Central memory CD8-positive, alpha-beta T cell (primary cell): ENCODE measurements around the gene VPS33B.

ENCODE experiments used
- ATAC-seq: fragments of 150-1000 bp; cut with Tn5 transposase; replicated peaks from 2 replicates; pipeline ENCODE4 v1.10.0; 2022; ENCODE audit warnings: mild to moderate bottlenecking, moderate FRiP score, moderate number of reproducible peaks; ENCODE audit not compliant: poor library complexity, severe bottlenecking; ENCODE audit errors: extremely low read depth
- DNase-seq, 2 donors: peaks; one replicate each; pipeline ENCODE4 v3.0.0; 2021; ENCODE audit warnings: low spot score in 2 of 2
- H3K27ac Mint-ChIP-seq: one replicate; pipeline ENCODE4 v1.8.0; 2022; ENCODE audit warnings: low read depth, mild to moderate bottlenecking, moderate library complexity, mixed read lengths
- H3K27me3 Mint-ChIP-seq: one replicate; pipeline ENCODE4 v1.8.0; 2022; ENCODE audit warnings: mixed read lengths
- H3K36me3 Mint-ChIP-seq: one replicate; pipeline ENCODE4 v1.8.0; 2022; ENCODE audit warnings: mild to moderate bottlenecking, moderate library complexity, mixed read lengths; ENCODE audit not compliant: insufficient read depth
- H3K4me1 Mint-ChIP-seq: one replicate; pipeline ENCODE4 v1.8.0; 2022; ENCODE audit warnings: mixed read lengths
- H3K4me3 Mint-ChIP-seq: one replicate; pipeline ENCODE4 v1.8.0; 2022; ENCODE audit warnings: mild to moderate bottlenecking, moderate library complexity, mixed read lengths
- H3K9me3 Mint-ChIP-seq: one replicate; pipeline ENCODE4 v1.8.0; 2022; ENCODE audit warnings: mixed read lengths

VPS33B gene

GRCh38 chr15:90960298-90961091 lies 61.9 kb downstream of the VPS33B start:
- H3K4me3 Mint-ChIP-seq, result no peak overlapping the region
- H3K36me3 Mint-ChIP-seq, result peaks cover 6% of the 10 kb centered on the region
- no peaks in the 10 kb centered on the region for H3K4me1 Mint-ChIP-seq
- no peak for ATAC-seq
- H3K9me3 Mint-ChIP-seq, result no peaks in the 10 kb centered on the region
- H3K27me3 Mint-ChIP-seq, result no peaks in the 10 kb centered on the region
- no peak for DNase-seq
- no peak overlapping the region for H3K27ac Mint-ChIP-seq

- Mint-ChIP-seq H3K27ac (no peak overlapping the region), H3K36me3 (peaks cover 9% of the 10 kb centered on the region)
Observed at GRCh38 chr15:90959894-90960293, 62.5 kb downstream of the VPS33B start.

GRCh38 chr15:90959028-90959595 lies 63.3 kb downstream of the VPS33B start:
- Mint-ChIP-seq H3K36me3 (peaks cover 10% of the 10 kb centered on the region), H3K9me3 (no peaks in the 10 kb centered on the region), H3K27me3 (no peaks in the 10 kb centered on the region), H3K27ac (no peak overlapping the region), H3K4me3 (no peak overlapping the region), H3K4me1 (peaks cover under 1% of the 10 kb centered on the region)
- DNase-seq (no peak), ATAC-seq (no peak)

More at GRCh38 chr15:90959894-90960293, 62.5 kb downstream of the VPS33B start:
- Mint-ChIP-seq H3K4me3 (no peak overlapping the region), H3K4me1 (no peaks in the 10 kb centered on the region), H3K9me3 (no peaks in the 10 kb centered on the region), H3K27me3 (no peaks in the 10 kb centered on the region)
- ATAC-seq (no peak), DNase-seq (no peak)

GRCh38 chr15:90957791-90958190 lies 64.6 kb downstream of the VPS33B start:
- Mint-ChIP-seq H3K27ac (peak overlapping the region; percentile 75), H3K27me3 (no peaks in the 10 kb centered on the region), H3K4me1 (peaks cover 9% of the 10 kb centered on the region), H3K36me3 (peaks cover 10% of the 10 kb centered on the region), H3K9me3 (no peaks in the 10 kb centered on the region), H3K4me3 (peak overlapping the region; percentile 58)
- ATAC-seq, result no peak
- DNase-seq, result no peak

- H3K27ac Mint-ChIP-seq, result peak overlapping the region; percentile 75
- peaks cover 9% of the 10 kb centered on the region for H3K4me1 Mint-ChIP-seq
- ATAC-seq (no peak), DNase-seq (no peak)
- no peaks in the 10 kb centered on the region for H3K9me3 Mint-ChIP-seq
- no peaks in the 10 kb centered on the region for H3K27me3 Mint-ChIP-seq
- peak overlapping the region; percentile 58 for H3K4me3 Mint-ChIP-seq
- H3K36me3 Mint-ChIP-seq, result peaks cover 10% of the 10 kb centered on the region
Observed at GRCh38 chr15:90957031-90957790, 65.2 kb downstream of the VPS33B start.

GRCh38 chr15:90956274-90957030 lies 65.9 kb downstream of the VPS33B start:
- H3K27me3 Mint-ChIP-seq, result no peaks in the 10 kb centered on the region
- peaks cover 13% of the 10 kb centered on the region for H3K36me3 Mint-ChIP-seq
- peak overlapping the region; percentile 77 for H3K4me3 Mint-ChIP-seq
- no peaks in the 10 kb centered on the region for H3K9me3 Mint-ChIP-seq
- DNase-seq, result peak in 1 of 2 donors; percentile 27
- peaks cover 9% of the 10 kb centered on the region for H3K4me1 Mint-ChIP-seq
- H3K27ac Mint-ChIP-seq, result no peak overlapping the region
- no peak for ATAC-seq

GRCh38 chr15:90955624-90956273 lies 66.6 kb downstream of the VPS33B start:
- ATAC-seq (no peak), DNase-seq (no peak)
- peaks cover 9% of the 10 kb centered on the region for H3K4me1 Mint-ChIP-seq
- peak overlapping the region; percentile 69 for H3K27ac Mint-ChIP-seq
- no peaks in the 10 kb centered on the region for H3K9me3 Mint-ChIP-seq
- peak overlapping the region; percentile 77 for H3K4me3 Mint-ChIP-seq
- H3K36me3 Mint-ChIP-seq, result peaks cover 17% of the 10 kb centered on the region
- H3K27me3 Mint-ChIP-seq, result no peaks in the 10 kb centered on the region

- DNase-seq (peak; percentile 74 to 76), ATAC-seq (peak; percentile 97)
- H3K9me3 Mint-ChIP-seq, result no peaks in the 10 kb centered on the region
- peak within 1 kb of the TSS; percentile 77 for H3K4me3 Mint-ChIP-seq
- no peaks in the 10 kb centered on the region for H3K27me3 Mint-ChIP-seq
- H3K27ac Mint-ChIP-seq, result peak within 1 kb of the TSS; percentile 69
- H3K4me1 Mint-ChIP-seq, result peaks cover 9% of the 10 kb centered on the region
- peaks cover 18% of the 10 kb centered on the region for H3K36me3 Mint-ChIP-seq
Observed at GRCh38 chr15:90954712-90955623, 67.4 kb downstream of the VPS33B start, which contains the start of gene RCCD1. Gene RCCD1, plus strand, starts transcription at chr15:90954884. Its CDS starts 1,851 bp downstream, at chr15:90956735.

- peak overlapping the region; percentile 77 for H3K4me3 Mint-ChIP-seq
- H3K27ac Mint-ChIP-seq, result peak overlapping the region; percentile 69
- no peaks in the 10 kb centered on the region for H3K27me3 Mint-ChIP-seq
- peaks cover 9% of the 10 kb centered on the region for H3K4me1 Mint-ChIP-seq
- H3K36me3 Mint-ChIP-seq, result peaks cover 23% of the 10 kb centered on the region
- H3K9me3 Mint-ChIP-seq, result no peaks in the 10 kb centered on the region
- ATAC-seq (no peak), DNase-seq (no peak)
Observed at GRCh38 chr15:90953947-90954711, 68.3 kb downstream of the VPS33B start.

GRCh38 chr15:90952901-90953677 lies 69.3 kb downstream of the VPS33B start:
- ATAC-seq (no peak), DNase-seq (no peak)
- H3K36me3 Mint-ChIP-seq, result peaks cover 27% of the 10 kb centered on the region
- H3K4me1 Mint-ChIP-seq, result peaks cover 9% of the 10 kb centered on the region
- H3K4me3 Mint-ChIP-seq, result peak overlapping the region; percentile 77
- no peaks in the 10 kb centered on the region for H3K27me3 Mint-ChIP-seq
- no peak overlapping the region for H3K27ac Mint-ChIP-seq
- no peaks in the 10 kb centered on the region for H3K9me3 Mint-ChIP-seq
